Hematopoietic multipotent progenitor cell treated with erythropoietin and hydrocortisone succinate and interleukin-3 and kit ligand, for 17 days (in vitro differentiated cells): ENCODE results near the gene NRF1.
A peak's percentile ranks its signal among the peaks of the same experiment; 100 is the strongest.

Experiments
- DNase-seq: peaks from one replicate; pipeline ENCODE4 v3.0.0-alpha.2; 2015; ENCODE audit warnings: low spot score

Gene NRF1

GRCh38 chr7:129771201-129771927 is 159.8 kb downstream of the NRF1 start:
- DNase-seq = no peak

- no peak for DNase-seq
Measured at GRCh38 chr7:129771928-129772479, 160.5 kb downstream of the NRF1 start.

- DNase-seq = no peak
Measured at GRCh38 chr7:129772646-129773280, 161.2 kb downstream of the NRF1 start.

DNA sequence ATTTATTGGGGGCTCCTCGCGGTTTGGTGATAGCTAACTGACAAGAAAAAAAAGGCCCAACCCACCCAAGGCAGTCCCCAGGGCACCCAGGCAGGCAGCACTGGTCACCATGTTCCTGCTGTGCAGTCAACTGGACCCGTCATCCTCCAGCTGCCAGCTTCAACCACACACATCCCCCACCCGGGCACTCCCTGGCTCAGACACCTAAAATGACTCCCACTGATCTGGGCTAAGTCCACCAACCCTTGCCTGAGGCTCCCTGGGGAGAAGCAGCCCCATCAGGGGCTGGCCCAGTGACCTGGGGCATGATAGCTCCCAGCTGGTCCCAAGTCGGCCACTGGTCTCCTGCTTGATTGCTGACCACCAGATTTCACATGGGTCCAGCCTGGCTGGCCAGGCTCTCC is 161.8 kb downstream of the NRF1 start:
- no peak for DNase-seq

DNA sequence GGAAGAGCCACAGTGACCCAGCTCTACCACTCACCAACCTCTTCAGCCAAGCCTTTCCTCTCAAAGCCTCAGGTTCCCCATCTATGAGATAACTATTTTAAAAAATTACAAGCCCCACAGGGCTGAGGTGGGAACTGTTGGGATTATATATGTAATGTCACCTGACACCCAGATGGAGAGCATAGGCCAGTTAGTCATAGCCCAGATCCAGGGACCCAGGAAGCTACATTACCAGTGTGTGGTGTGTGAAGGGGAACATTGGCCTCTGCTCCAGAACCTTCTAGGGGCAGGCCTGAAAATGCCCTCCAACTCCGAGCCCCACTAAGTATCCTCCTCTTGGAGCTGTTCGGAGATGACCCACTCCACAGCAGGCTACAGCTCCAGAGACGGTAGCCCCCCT is 162.4 kb downstream of the NRF1 start:
- no peak for DNase-seq

- DNase-seq = no peak
Measured at GRCh38 chr7:129774359-129774758, 162.8 kb downstream of the NRF1 start.

GRCh38 chr7:129774871-129775694 is 163.6 kb downstream of the NRF1 start:
- DNase-seq = no peak

- no peak for DNase-seq
Measured at GRCh38 chr7:129775695-129776361, 164.3 kb downstream of the NRF1 start.

GRCh38 chr7:129776362-129776722 is 164.8 kb downstream of the NRF1 start:
- no peak for DNase-seq

DNA sequence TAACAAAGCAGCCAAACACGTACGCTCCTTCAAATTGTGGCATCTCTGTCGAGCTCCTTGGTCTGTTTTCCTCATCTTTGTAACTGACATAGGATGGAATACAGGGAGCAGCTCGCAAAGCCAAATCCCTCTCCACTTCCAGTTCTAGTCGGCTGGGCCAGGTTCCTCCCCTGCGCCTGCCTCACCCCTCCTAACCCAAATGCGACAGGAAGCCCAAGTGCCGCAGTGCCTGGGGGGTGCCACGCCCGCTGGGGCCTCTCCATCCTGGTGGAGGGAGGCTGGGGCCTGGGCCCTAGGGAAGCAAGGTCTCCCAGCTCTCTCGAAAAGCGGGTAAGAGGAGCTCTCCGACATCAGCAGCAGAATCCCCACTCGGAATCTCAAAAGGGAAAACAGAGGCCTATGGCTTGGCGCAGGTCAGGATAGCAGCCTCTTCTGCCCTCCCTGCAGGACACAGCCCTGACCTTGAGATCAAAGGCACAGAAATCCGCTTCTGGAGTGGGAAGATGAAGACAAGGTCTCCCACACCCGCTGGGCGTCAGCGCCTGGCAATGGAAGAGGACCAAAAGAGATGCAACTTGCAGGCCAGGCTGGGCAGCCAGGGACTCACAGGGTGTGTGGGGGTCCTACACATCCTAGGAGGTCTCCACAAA is 165.8 kb downstream of the NRF1 start:
- DNase-seq = no peak

GRCh38 chr7:129777993-129778769 is 166.7 kb downstream of the NRF1 start:
- DNase-seq = no peak

DNA sequence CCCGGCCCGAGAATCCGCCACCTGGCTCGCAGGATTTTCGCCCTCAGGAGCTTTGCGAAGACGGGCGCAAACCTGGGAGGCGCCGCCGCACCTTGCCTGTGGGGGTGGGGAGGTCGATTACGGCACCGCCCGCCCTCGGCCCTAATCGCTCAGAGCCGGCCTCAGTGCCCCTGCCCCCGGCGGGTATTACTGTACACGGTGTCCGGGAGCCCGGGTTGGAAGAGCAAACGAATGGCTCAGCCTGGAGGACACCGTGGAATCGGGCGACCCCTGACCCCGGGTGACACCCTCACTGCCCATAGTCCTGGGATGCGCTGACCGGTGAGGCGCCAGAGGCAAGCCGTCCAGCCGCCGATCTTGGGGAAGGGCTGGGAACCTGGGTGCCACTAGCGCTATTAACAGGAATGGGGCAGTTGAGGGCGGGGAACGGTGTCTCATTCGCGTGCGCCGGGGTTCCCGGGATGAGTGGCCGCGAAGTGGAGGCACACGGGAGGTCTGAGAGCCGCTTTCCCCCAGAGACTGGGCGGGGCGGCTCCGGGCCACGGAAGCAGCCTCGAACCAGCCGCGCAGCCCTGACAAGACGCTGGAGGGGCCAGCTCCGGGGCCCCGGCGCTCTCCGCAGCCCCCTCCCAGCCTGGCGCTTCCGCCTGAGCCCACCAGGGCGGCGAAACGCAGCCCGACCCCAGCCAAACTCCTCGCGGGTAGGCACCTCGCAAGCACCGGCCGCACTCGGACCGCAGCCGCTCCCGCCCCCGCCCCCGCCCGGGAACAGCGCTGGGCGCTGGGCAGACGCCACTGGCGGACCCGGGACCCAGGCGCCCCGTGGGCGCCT is 167.5 kb downstream of the NRF1 start:
- no peak for DNase-seq

- no peak for DNase-seq
Measured at GRCh38 chr7:129779602-129780256, 168.2 kb downstream of the NRF1 start.

DNA sequence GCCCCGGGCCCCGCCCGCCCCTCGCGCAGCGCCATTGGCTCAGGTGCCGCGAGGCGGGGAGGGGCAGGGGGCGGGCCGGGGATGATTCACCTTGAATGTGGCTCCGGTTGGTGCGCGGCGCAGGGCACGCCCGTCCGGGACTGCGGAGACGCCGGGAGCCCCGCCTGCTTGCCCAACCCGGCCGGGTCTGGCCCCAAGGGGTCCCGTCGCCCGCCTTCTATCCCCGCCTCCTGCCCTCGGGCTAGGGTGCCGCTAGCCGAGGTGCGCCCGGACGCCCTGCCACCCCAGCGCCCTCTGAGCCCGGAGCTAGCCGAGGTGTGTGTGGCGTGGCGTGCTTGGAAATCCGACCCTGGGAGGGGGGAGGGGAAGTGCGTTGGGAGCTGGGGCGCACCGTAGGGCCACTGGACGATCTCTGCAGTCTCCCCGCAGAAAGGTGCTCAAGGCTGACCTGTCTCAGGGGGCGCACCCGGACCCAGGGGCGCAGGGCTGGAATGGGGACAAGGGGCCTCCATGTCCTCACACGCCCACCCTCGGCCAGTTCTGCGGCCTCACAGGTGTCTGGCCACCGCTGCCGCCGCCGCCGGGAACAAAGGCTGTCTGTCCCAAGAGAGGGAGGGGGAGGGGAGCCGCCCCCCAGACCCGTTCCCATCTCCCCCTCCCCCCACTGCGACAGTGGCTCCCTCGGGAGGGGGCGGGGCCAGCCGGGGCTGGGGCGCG is 168.9 kb downstream of the NRF1 start:
- peak; percentile 42 for DNase-seq

DNA sequence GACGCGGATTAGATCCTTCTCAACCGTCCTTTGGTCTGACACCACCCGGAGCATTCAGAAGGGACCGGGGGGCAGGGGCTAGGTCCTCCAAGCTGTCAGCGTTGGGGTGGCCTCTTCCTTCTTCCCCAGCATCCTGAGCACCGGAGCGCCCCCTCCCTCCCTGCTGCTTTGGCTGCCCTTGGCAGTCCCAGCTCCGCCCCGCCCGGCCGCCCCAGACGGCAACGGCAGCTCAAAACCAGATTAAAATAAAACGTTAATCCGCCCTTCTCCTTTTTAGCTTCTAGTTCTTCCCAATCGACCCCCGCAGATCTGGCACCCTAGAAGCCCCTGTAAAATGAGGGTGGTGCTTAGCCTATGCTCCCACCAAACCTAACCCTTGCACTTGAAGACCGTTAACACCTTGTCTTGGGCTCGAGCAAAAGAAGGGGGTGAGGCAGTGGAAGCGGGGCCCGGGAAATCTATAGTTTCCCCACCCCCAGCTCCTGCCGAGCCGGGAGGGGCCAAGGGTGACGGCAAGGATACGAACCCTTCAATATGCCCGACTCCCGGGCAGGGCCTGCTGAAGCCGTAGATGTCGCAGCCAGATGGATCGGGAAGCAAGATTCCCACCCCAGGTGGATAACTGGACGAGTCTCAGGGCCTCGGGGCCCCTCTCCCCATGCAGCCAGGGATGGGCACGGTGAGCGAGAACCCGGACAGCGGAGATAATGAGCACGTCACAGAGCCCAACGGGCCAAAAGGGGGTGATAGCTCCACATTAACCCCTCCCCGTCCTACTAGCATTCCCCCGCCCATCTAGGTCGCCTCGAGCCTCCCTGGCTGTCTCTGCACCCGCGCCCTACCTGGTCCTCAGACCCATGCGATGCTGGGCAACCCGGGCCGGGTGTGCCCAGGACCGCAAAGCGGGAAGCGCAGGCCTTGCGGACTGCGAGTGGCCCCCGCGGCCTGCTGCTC is 169.7 kb downstream of the NRF1 start:
- no peak for DNase-seq

GRCh38 chr7:129781928-129782817 is 170.7 kb downstream of the NRF1 start:
- DNase-seq = no peak
